ACC112 (cell line): Measurements from ENCODE around the gene SYNPO2.

Source experiments
- H2AFZ ChIP-seq: fragments of 200-600 bp; sonication (generic); one replicate; pipeline ENCODE4 v1.6.0; 2017; ENCODE audit warnings: antibody characterized with exemption, low read length; ENCODE audit not compliant: unreplicated experiment
- H3K27ac ChIP-seq: fragments of 200-600 bp; sonication (generic); 2 replicates; pipeline ENCODE4 v1.5.1; 2014; ENCODE audit warnings: low read depth, mild to moderate bottlenecking, antibody characterized with exemption, low read length, moderate library complexity
- H3K27me3 ChIP-seq: fragments of 200-600 bp; sonication (generic); 2 replicates; pipeline ENCODE4 v1.6.1; 2014; ENCODE audit warnings: mild to moderate bottlenecking, antibody characterized with exemption, low read length, moderate library complexity, mixed read lengths; ENCODE audit not compliant: insufficient read depth
- H3K36me3 ChIP-seq: fragments of 200-600 bp; sonication (generic); 2 replicates; pipeline ENCODE4 v1.6.1; 2016; ENCODE audit warnings: mild to moderate bottlenecking, antibody characterized with exemption, low read length, moderate library complexity, mixed read lengths; ENCODE audit not compliant: insufficient read depth
- H3K4me1 ChIP-seq: fragments of 200-600 bp; sonication (generic); one replicate; pipeline ENCODE4 v1.6.1; 2016; ENCODE audit warnings: low read length, mixed read lengths; ENCODE audit not compliant: insufficient read depth, unreplicated experiment, control insufficient read depth
- H3K4me3 ChIP-seq: fragments of 200-600 bp; sonication (generic); 2 replicates; pipeline ENCODE4 v1.5.1; 2014; ENCODE audit warnings: mild to moderate bottlenecking, low read depth, low read length
- H3K79me2 ChIP-seq: fragments of 200-600 bp; sonication (generic); one replicate; pipeline ENCODE4 v1.6.0; 2016; ENCODE audit warnings: low read length; ENCODE audit not compliant: control insufficient read depth, unreplicated experiment, insufficient read depth

Gene SYNPO2

DNA sequence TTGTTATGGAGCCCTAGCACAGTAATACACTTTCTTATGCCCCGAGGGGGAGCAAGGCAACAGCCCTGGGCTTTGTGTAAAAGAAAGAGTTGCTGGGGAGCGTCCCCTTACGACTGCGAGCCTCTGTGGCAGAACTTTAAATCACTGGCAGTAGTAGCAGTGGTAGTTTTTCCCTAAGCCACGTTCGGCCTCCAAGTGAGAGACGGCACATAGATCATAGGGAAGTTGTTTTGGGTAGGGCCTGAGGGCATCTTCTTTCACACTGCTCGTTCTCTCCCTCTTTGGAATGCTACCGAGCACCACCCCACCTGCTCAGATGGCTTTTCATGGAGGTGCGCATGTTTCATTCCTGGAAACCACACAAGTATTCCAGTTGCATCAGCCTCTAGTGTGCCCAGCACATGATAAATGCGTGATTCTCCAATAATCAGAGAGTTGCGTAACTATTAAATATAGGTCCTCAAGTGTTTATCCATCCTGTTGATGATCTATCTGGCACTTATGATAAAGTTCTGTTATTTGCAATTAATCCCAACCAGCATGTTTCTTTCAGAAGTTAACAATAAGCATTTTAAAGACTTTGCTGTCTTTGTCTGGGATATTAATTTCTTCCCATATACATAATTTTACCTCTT lies 7.0 kb upstream of the SYNPO2 start:
- Histone ChIP-seq H3K27me3 (no peaks in the 10 kb centered on the region), H3K79me2 (no peaks in the 10 kb centered on the region), H2AFZ (no peak overlapping the region), H3K4me3 (no peak overlapping the region), H3K36me3 (no peaks in the 10 kb centered on the region), H3K4me1 (no peaks in the 10 kb centered on the region), H3K27ac (no peak overlapping the region)

DNA sequence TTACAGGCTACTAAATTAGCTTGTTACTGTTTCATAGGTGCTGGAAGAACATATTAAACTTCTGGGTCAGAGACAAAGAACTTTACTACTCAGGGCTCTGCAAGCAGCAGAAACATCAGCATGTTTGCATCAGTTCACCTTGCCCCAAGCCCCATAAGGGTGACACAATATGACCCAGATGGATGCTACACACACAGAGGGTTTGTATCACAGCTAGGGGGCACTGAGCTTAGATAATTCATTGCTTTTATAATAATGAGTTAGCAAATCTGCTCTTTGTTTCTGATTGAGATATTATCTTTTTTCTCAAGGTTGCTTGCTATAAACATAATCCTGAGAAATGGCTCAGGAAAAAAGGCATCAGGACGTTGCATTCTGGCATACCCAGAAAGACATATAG lies 4.8 kb upstream of the SYNPO2 start:
- H3K79me2 ChIP-seq, result no peaks in the 10 kb centered on the region
- H2AFZ ChIP-seq, result no peak overlapping the region
- no peaks in the 10 kb centered on the region for H3K27me3 ChIP-seq
- H3K36me3 ChIP-seq, result no peaks in the 10 kb centered on the region
- no peak overlapping the region for H3K27ac ChIP-seq
- peaks cover 5% of the 10 kb centered on the region for H3K4me1 ChIP-seq
- H3K4me3 ChIP-seq, result no peak overlapping the region

DNA sequence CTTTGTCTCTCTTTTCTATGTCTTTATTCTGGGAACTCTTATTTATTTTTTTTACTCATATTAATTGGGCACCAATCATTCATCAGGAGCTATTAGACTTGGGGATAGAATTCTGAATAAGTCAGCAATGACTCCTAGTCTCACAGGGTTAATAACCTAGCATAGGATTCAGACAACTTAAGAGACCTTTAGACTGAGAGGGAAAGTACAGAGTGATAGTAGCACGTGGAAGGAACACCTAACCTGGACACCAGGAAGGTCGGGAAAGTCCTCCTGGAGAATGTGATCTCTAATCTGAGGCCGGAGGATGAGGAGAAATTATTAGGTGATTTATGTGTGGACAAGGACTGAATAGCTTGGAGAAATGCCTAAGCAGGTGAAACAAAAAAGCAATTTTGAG lies 3.9 kb upstream of the SYNPO2 start:
- Histone ChIP-seq H3K27ac (no peak overlapping the region), H3K79me2 (no peaks in the 10 kb centered on the region), H3K4me1 (peaks cover 11% of the 10 kb centered on the region), H2AFZ (no peak overlapping the region), H3K4me3 (no peak overlapping the region), H3K27me3 (no peaks in the 10 kb centered on the region), H3K36me3 (no peaks in the 10 kb centered on the region)

- H2AFZ ChIP-seq, result peak overlapping the region; percentile 88
- no peaks in the 10 kb centered on the region for H3K36me3 ChIP-seq
- H3K4me1 ChIP-seq, result peaks cover 22% of the 10 kb centered on the region
- no peak overlapping the region for H3K27ac ChIP-seq
- H3K4me3 ChIP-seq, result peak overlapping the region; percentile 79
- H3K79me2 ChIP-seq, result no peaks in the 10 kb centered on the region
- H3K27me3 ChIP-seq, result no peaks in the 10 kb centered on the region
Observed at GRCh38 chr4:118889312-118889691, 648 bp downstream of the SYNPO2 start.

DNA sequence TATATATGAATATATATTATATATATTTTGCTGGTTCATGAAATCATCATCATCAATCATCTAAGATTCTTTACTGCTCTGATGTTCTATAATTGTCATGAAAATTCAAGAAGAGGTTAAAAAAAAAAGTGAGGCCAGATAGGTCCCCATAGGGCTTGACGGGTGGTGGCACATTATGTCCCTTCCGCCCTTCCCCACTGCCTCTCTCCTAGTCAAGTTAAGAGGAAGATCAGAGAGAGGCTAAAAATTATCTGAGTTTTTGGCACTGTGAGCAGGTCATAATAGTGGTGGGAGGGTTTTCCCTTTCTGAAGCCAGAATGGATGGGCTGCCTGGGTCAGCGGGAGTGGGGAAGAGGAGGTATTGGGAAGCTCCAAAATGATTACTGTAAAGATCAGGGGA lies 5.4 kb downstream of the SYNPO2 start:
- Histone ChIP-seq H3K79me2 (no peaks in the 10 kb centered on the region), H3K27ac (no peak overlapping the region), H3K27me3 (no peaks in the 10 kb centered on the region), H2AFZ (no peak overlapping the region), H3K4me3 (no peak overlapping the region), H3K36me3 (no peaks in the 10 kb centered on the region), H3K4me1 (peaks cover 17% of the 10 kb centered on the region)

- no peak overlapping the region for H3K27ac ChIP-seq
- no peaks in the 10 kb centered on the region for H3K36me3 ChIP-seq
- no peak overlapping the region for H2AFZ ChIP-seq
- no peaks in the 10 kb centered on the region for H3K4me1 ChIP-seq
- no peak overlapping the region for H3K4me3 ChIP-seq
- no peaks in the 10 kb centered on the region for H3K27me3 ChIP-seq
- H3K79me2 ChIP-seq, result no peaks in the 10 kb centered on the region
Observed at GRCh38 chr4:118898221-118898620, 9.6 kb downstream of the SYNPO2 start.

GRCh38 chr4:118898684-118899138 lies 10.1 kb downstream of the SYNPO2 start:
- no peaks in the 10 kb centered on the region for H3K36me3 ChIP-seq
- no peaks in the 10 kb centered on the region for H3K27me3 ChIP-seq
- no peak overlapping the region for H3K27ac ChIP-seq
- no peak overlapping the region for H3K4me3 ChIP-seq
- no peak overlapping the region for H2AFZ ChIP-seq
- H3K4me1 ChIP-seq, result no peaks in the 10 kb centered on the region
- no peaks in the 10 kb centered on the region for H3K79me2 ChIP-seq

DNA sequence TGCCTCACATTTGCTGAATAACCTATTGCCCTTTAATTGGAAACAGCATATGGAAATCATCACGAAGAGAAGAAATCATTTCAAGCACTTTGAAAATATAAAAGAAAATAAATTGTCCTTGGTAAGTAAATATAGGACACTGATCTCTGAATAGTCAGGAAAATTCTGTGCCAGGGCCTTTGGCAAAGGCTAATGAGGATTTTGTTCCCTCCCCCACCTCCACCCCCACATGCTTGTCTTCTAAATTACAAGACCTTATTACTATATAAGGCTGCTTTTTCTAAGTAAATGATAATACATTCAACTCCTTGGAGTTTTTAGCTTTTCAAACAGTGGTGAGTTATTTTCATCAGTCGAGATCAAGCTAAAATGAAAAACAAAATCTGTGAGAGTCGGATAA lies 15.8 kb downstream of the SYNPO2 start:
- H3K79me2 ChIP-seq, result no peaks in the 10 kb centered on the region
- peaks cover 16% of the 10 kb centered on the region for H3K4me1 ChIP-seq
- H3K36me3 ChIP-seq, result no peaks in the 10 kb centered on the region
- no peak overlapping the region for H2AFZ ChIP-seq
- H3K27ac ChIP-seq, result no peak overlapping the region
- H3K4me3 ChIP-seq, result no peak overlapping the region
- H3K27me3 ChIP-seq, result no peaks in the 10 kb centered on the region

- H3K36me3 ChIP-seq, result no peaks in the 10 kb centered on the region
- H3K79me2 ChIP-seq, result no peaks in the 10 kb centered on the region
- peaks cover 16% of the 10 kb centered on the region for H3K4me1 ChIP-seq
- H3K27ac ChIP-seq, result no peak overlapping the region
- no peak overlapping the region for H2AFZ ChIP-seq
- H3K27me3 ChIP-seq, result no peaks in the 10 kb centered on the region
- no peak overlapping the region for H3K4me3 ChIP-seq
Observed at GRCh38 chr4:118904935-118905334, 16.3 kb downstream of the SYNPO2 start.

DNA sequence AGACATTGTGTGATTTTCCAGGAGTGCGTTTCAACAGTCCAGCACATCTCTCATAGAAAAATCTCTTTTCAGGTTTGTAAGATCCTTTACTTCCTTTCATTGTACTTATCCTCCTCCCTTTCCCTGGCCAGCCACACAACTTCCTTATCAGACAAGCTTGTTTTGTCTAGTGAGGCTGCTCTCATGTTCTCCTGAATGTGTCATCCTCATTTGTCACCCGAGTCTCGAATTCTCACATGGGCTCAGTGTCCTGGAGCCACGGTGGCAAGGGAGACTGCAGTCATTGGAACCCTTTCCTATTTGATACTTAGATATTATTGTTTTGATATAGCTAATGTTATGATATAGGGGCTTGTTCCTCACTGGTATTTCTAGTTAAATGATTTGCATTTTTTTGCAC lies 16.9 kb downstream of the SYNPO2 start:
- Histone ChIP-seq H3K27ac (no peak overlapping the region), H3K4me3 (no peak overlapping the region), H3K4me1 (peaks cover 18% of the 10 kb centered on the region), H3K79me2 (no peaks in the 10 kb centered on the region), H2AFZ (peak overlapping the region; percentile 64), H3K36me3 (no peaks in the 10 kb centered on the region), H3K27me3 (no peaks in the 10 kb centered on the region)

DNA sequence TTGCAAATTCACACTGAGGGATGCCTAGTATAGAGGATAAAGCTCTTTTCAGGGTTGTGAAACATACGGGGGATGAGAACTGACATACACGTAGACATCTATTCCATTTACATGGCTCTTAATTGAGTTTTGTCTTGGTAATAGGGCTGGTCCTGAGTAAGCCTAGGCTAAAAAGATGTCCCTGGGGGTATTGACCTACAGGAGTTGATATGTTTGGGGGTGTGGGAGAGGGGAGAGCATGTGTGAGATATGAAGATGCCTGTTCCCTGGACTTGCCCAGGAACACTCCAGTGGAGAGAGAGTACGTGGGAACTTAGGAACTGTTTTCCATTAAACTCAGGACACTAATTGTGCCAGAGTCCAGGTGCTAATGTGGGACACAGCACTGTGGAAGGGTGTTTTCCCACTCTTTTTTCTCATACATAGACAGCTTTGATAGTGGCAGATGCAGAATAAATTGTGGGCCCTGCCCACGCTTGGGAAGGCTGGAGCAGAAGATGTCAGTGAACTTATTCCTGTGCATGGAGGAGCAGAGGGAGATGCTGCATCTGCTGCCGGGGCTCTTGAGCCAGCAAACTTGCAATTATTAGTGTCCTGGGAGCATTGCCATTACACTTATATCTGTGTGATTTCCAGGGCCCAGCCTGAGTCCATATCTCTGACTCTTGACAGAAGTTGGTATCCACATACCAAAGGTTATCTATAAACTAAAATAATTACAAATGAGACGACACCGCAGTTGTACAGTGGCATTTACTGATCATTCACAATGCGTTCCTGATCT lies 20.7 kb downstream of the SYNPO2 start:
- Histone ChIP-seq H3K27me3 (no peaks in the 10 kb centered on the region), H2AFZ (no peak overlapping the region), H3K79me2 (no peaks in the 10 kb centered on the region), H3K4me1 (peaks cover 24% of the 10 kb centered on the region), H3K27ac (no peak overlapping the region), H3K4me3 (no peak overlapping the region), H3K36me3 (no peaks in the 10 kb centered on the region)
